Upper lobe of left lung (tissue), 4 donors: ENCODE measurements around the gene SLC22A15.
"Not testable (repeated sequence)": the region's sequence is repeated elsewhere in the genome, so short reads cannot be mapped to it uniquely, and the experiment has no call there.

Experiments
- CTCF ChIP-seq, 6 experiments: fragments of 450-650 bp in 4 of 6; fragments of 200-600 bp in 2 of 6; sonication (generic) in 2 of 6; IDR thresholded peaks; one replicate each; pipeline ENCODE4 v1.5.1; 2016 to 2019; ENCODE audit warnings: antibody characterized with exemption in 6 of 6
- POLR2A ChIP-seq, 4 donors: fragments of 450-650 bp; IDR thresholded peaks; one replicate each; pipeline ENCODE4 v1.5.1; 2016 to 2017; ENCODE audit warnings: antibody characterized with exemption in 4 of 4, mild to moderate bottlenecking in 2 of 4

- TF ChIP-seq POLR2A, CTCF (IDR thresholded peaks at IDR 0.05): not testable (repeated sequence)
Observed at GRCh38 chr1:115971778-115972177, 4.5 kb upstream of the SLC22A15 start.
